Ascending aorta (tissue), 2 donors: Measurements from ENCODE around the gene CANT1. TPM values are rescaled to one million over a fixed set of nuclear protein-coding genes. Genes with fewer than 3 reads are reported as not detected.
A peak's percentile ranks its signal among the peaks of the same experiment; 100 is the strongest.

ENCODE experiments used
- DNase-seq, 2 donors: peaks; one replicate each; pipeline ENCODE4 v3.0.0-alpha.2; 2019; ENCODE audit warnings: low spot score in 2 of 2
- H3K27ac ChIP-seq, 2 donors: fragments of 200-600 bp; sonication (generic); one replicate each; pipeline ENCODE4 v1.5.1; 2016 to 2017; ENCODE audit warnings: mild to moderate bottlenecking in 1 of 2
- H3K27me3 ChIP-seq: fragments of 200-600 bp; sonication (generic); one replicate; pipeline ENCODE4 v1.5.1; 2017
- H3K36me3 ChIP-seq, 2 donors: fragments of 200-600 bp; sonication (generic); one replicate each; pipeline ENCODE4 v1.5.1; 2016
- H3K4me1 ChIP-seq, 2 donors: fragments of 200-600 bp; sonication (generic); one replicate each; pipeline ENCODE4 v1.5.1; 2016 to 2017; ENCODE audit warnings: mild to moderate bottlenecking in 1 of 2
- H3K4me3 ChIP-seq, 2 donors: fragments of 200-600 bp; sonication (generic); one replicate each; pipeline ENCODE4 v1.5.1; 2016 to 2017; ENCODE audit warnings: mild to moderate bottlenecking in 1 of 2
- H3K9me3 ChIP-seq, 2 donors: fragments of 200-600 bp; sonication (generic); one replicate each; pipeline ENCODE4 v1.5.1; 2016
- CTCF ChIP-seq, 3 experiments: fragments of 200-600 bp in 2 of 3; fragments of 450-650 bp in 1 of 3; sonication (generic) in 2 of 3; IDR thresholded peaks; one replicate each; pipeline ENCODE4 v1.5.1; 2016 to 2019; ENCODE audit warnings: antibody characterized with exemption in 3 of 3, mild to moderate bottlenecking in 1 of 3, moderate library complexity in 1 of 3
- intact Hi-C: fragments of 100-400 bp; cut with DNase I; formaldehyde crosslinking; loops from one replicate; pipeline ENCODE4 v1.15.1; 2023
- total RNA-seq: library from RNA; depleted of rRNA; stranded (reverse); fragments of >200 nt; gene quantifications from one replicate; pipeline ENCODE4 v1.1.0, GENCODE V29; 2016

The CANT1 gene
- total RNA-seq, 1 donor from 2014 or later, result 67.2 TPM

- H3K9me3 ChIP-seq, result no peaks in the 10 kb centered on the region
- no peak overlapping the region for H3K27ac ChIP-seq
- DNase-seq, result peak in 1 of 2 donors; percentile 55
- intact Hi-C loops, result loop anchor here (2.0 to 5.0 kb wide), 2 partner anchors 51 to 400 kb away; no protein-coding TSS in a partner anchor
- peaks cover 58 to 65% of the 10 kb centered on the region in 2 donors for H3K36me3 ChIP-seq
- no peak overlapping the region for H3K4me3 ChIP-seq
- H3K4me1 ChIP-seq, result peaks cover 2 to 7% of the 10 kb centered on the region in 2 donors
- H3K27me3 ChIP-seq, result no peaks in the 10 kb centered on the region
- TF ChIP-seq CTCF (IDR thresholded peaks at IDR 0.05), result no peak
Measured at GRCh38 chr17:78991906-78992532, 17.5 kb downstream of the CANT1 start.

GRCh38 chr17:78991017-78991738 is 18.4 kb downstream of the CANT1 start:
- H3K4me3 ChIP-seq, result no peak overlapping the region
- H3K27ac ChIP-seq, result no peak overlapping the region
- no peak for TF ChIP-seq CTCF (IDR thresholded peaks at IDR 0.05)
- no peaks in the 10 kb centered on the region for H3K9me3 ChIP-seq
- peak in 1 of 2 donors; percentile 56 for DNase-seq
- intact Hi-C loops, result loop anchor here (5.0 kb wide), 1 partner anchor 401 kb away; no protein-coding TSS in a partner anchor
- H3K36me3 ChIP-seq, result peaks cover 50 to 57% of the 10 kb centered on the region in 2 donors
- H3K4me1 ChIP-seq, result peaks cover 2 to 5% of the 10 kb centered on the region in 2 donors
- no peaks in the 10 kb centered on the region for H3K27me3 ChIP-seq

- intact Hi-C loops, result loop anchor here (5.0 kb wide), 1 partner anchor 402 kb away; no protein-coding TSS in a partner anchor
- peaks cover 47 to 50% of the 10 kb centered on the region in 2 donors for H3K36me3 ChIP-seq
- H3K27me3 ChIP-seq, result no peaks in the 10 kb centered on the region
- H3K4me1 ChIP-seq, result peaks cover 2 to 4% of the 10 kb centered on the region in 2 donors
- DNase-seq, result no peak
- H3K4me3 ChIP-seq, result no peak overlapping the region
- no peak for TF ChIP-seq CTCF (IDR thresholded peaks at IDR 0.05)
- no peaks in the 10 kb centered on the region for H3K9me3 ChIP-seq
- H3K27ac ChIP-seq, result no peak overlapping the region
Measured at GRCh38 chr17:78990349-78991016, 19.1 kb downstream of the CANT1 start.

- no peak overlapping the region for H3K4me3 ChIP-seq
- H3K27me3 ChIP-seq, result no peaks in the 10 kb centered on the region
- no peaks in the 10 kb centered on the region for H3K9me3 ChIP-seq
- no peak overlapping the region for H3K27ac ChIP-seq
- TF ChIP-seq CTCF (IDR thresholded peaks at IDR 0.05), result no peak
- peaks cover 28 to 31% of the 10 kb centered on the region in 2 donors for H3K36me3 ChIP-seq
- intact Hi-C loops, result no loop called here
- peaks cover 2 to 4% of the 10 kb centered on the region in 2 donors for H3K4me1 ChIP-seq
- no peak for DNase-seq
Measured at GRCh38 chr17:78988152-78988551, 21.4 kb downstream of the CANT1 start.

- no peak for DNase-seq
- intact Hi-C loops, result no loop called here
Measured at GRCh38 chr17:78986649-78987328, 22.8 kb downstream of the CANT1 start.

More at GRCh38 chr17:78986649-78987328, 22.8 kb downstream of the CANT1 start:
- Histone ChIP-seq H3K27me3 (no peaks in the 10 kb centered on the region), H3K27ac (peak overlapping the region; percentile 31 to 62), H3K4me1 (peaks cover 2 to 4% of the 10 kb centered on the region in 2 donors), H3K4me3 (peak overlapping the region; percentile 41 to 53), H3K9me3 (no peaks in the 10 kb centered on the region), H3K36me3 (peaks cover 16 to 19% of the 10 kb centered on the region in 2 donors)
- no peak for TF ChIP-seq CTCF (IDR thresholded peaks at IDR 0.05)
